Subcutaneous abdominal adipose tissue (tissue), 5 donors: ENCODE data around the gene GPR62.

Experiments used
- H3K27ac ChIP-seq: one replicate; pipeline ENCODE4 v1.7.0; 2013; ENCODE audit warnings: low read depth, mild to moderate bottlenecking, inconsistent platforms, low read length, moderate library complexity
- H3K27me3 ChIP-seq, 5 donors: one replicate each; pipeline ENCODE4 v1.7.0; 2013; ENCODE audit warnings: low read length in 5 of 5, inconsistent platforms in 1 of 5; ENCODE audit not compliant: control insufficient read depth in 5 of 5, insufficient read depth in 4 of 5
- H3K36me3 ChIP-seq, 5 donors: one replicate each; pipeline ENCODE4 v1.7.0; 2013; ENCODE audit warnings: low read length in 5 of 5; ENCODE audit not compliant: control insufficient read depth in 5 of 5, insufficient read depth in 5 of 5
- H3K4me1 ChIP-seq, 5 donors: one replicate each; pipeline ENCODE4 v1.7.0; 2013; ENCODE audit warnings: low read length in 5 of 5, mild to moderate bottlenecking in 3 of 5, moderate library complexity in 1 of 5; ENCODE audit not compliant: control insufficient read depth in 5 of 5, insufficient read depth in 5 of 5
- H3K4me3 ChIP-seq, 5 donors: one replicate each; pipeline ENCODE4 v1.7.0; 2013; ENCODE audit warnings: low read length in 5 of 5, low read depth in 1 of 5
- H3K9ac ChIP-seq, 5 donors: one replicate each; pipeline ENCODE4 v1.7.0; 2013; ENCODE audit warnings: low read length in 5 of 5, mild to moderate bottlenecking in 4 of 5, moderate library complexity in 3 of 5
- H3K9me3 ChIP-seq, 5 donors: one replicate each; pipeline ENCODE4 v1.7.0; 2013; ENCODE audit warnings: low read length in 5 of 5; ENCODE audit not compliant: control insufficient read depth in 5 of 5
- donor health status: healthy.
- donor health status: healthy.
- donor health status: healthy.
- donor health status: healthy.
- donor health status: healthy.

Gene GPR62

DNA sequence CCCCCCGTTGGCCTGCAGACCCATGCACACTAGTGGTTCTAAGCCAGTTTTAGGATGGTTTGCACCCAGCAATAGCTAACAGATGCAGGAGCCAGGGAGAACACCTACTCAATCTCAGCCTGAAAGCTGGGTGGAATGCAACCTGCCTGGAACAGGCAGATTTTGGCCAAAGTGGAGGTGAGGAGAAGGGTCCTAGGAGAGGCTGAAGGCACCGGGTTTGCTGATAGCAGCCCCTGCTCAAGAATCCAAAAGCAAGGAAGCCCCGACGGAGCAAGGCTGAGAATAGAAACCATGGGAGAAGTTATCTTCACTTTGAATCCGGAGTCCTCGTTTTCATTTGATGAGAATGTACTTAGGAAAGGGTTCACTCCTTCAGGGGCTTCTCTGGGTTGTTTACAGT, 23.4 kb upstream of the GPR62 start:
- Histone ChIP-seq H3K36me3 (peaks cover 0 to 50% (median 47%) of the 10 kb centered on the region in 5 donors), H3K9ac (no peak overlapping the region), H3K4me1 (no peaks in the 10 kb centered on the region)

DNA sequence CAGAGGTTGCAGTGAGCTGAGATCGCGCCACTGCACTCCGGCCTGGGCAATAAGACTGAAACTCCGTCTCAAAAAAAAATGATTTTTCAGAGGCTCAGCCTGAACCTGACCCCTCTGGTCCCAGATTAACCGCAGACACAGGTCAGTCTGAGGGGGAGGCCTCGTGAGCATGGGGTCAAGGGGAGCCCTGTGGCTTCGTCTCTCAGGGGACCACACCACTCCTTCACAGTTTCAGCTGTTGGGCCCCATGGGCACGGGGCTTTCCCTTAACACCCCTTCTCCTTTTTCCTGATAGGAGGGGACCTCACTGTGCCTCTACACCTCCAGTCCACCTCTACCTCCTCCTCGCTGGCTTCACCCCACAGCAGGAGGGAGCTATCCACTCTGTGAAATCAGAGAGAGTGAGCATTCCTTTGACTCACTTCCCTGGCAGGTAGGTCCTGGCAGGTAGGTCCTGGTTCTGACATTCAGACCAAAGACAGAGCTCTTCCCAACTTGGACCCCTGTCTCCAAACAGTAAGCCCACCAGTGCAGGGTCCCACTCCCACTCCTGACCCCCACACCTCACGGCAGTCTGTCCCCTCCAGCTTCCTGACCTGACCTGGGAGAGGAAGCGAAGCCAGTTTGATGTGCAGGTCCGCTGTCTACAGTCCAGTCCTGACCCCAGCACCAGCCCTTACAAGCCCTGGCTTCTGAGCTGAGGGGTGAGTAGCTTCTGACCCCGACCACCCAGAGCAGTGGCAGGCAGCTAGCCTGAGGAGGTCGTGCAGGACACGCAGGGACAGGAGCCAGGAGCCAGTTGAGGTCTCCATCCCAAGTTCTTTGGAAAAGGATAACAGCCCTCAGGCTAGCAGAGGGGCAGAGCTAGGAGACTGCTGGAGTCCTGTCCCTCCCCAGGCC, 22.5 kb upstream of the GPR62 start:
- Histone ChIP-seq H3K9me3 (no peaks in the 10 kb centered on the region), H3K9ac (no peak overlapping the region), H3K4me1 (no peaks in the 10 kb centered on the region), H3K27ac (no peak overlapping the region), H3K36me3 (peaks cover 0 to 59% (median 57%) of the 10 kb centered on the region in 5 donors), H3K27me3 (no peaks in the 10 kb centered on the region), H3K4me3 (no peak overlapping the region)

More for the DNA sequence above, 23.4 kb upstream of the GPR62 start:
- H3K4me3 ChIP-seq: no peak overlapping the region
- no peak overlapping the region for H3K27ac ChIP-seq
- H3K27me3 ChIP-seq: no peaks in the 10 kb centered on the region
- H3K9me3 ChIP-seq: no peaks in the 10 kb centered on the region

DNA sequence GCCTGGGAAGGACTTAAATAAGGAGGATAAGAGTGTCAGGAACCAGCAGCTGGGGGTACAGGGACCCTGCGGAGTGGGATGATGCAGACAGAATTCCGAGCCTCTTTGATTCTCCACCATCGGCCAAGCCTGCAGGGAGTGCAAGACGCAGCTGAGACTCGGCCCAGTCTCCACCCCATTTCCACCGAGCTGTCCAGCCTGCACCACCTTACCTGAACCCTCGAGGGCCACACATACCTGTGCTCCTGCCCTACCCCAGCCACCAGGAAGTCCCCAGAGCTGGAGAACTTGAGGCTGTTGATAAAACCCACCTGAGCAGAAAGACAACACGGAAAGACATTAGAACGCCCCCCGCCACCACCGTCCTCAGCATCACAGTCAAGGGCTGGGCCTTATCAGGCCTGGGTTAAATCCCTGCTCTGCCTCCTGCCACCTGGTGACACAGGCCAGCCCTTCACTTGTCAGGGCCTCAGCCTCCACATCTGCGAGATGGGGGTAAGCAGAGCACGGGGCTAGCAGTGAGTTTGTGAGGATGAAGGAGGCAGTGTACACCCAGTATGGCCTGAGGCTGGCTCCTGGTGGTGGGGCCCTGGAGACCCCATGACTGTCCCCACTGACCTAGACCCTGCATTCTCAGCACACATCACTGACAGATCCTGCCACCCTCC, 21.6 kb upstream of the GPR62 start:
- no peaks in the 10 kb centered on the region for H3K27me3 ChIP-seq
- no peak overlapping the region for H3K4me3 ChIP-seq
- peaks cover 0 to under 1% (median 0%) of the 10 kb centered on the region in 5 donors for H3K4me1 ChIP-seq
- H3K9ac ChIP-seq: no peak overlapping the region
- no peaks in the 10 kb centered on the region for H3K9me3 ChIP-seq
- peaks cover 0 to 67% (median 65%) of the 10 kb centered on the region in 5 donors for H3K36me3 ChIP-seq
- no peak overlapping the region for H3K27ac ChIP-seq

DNA sequence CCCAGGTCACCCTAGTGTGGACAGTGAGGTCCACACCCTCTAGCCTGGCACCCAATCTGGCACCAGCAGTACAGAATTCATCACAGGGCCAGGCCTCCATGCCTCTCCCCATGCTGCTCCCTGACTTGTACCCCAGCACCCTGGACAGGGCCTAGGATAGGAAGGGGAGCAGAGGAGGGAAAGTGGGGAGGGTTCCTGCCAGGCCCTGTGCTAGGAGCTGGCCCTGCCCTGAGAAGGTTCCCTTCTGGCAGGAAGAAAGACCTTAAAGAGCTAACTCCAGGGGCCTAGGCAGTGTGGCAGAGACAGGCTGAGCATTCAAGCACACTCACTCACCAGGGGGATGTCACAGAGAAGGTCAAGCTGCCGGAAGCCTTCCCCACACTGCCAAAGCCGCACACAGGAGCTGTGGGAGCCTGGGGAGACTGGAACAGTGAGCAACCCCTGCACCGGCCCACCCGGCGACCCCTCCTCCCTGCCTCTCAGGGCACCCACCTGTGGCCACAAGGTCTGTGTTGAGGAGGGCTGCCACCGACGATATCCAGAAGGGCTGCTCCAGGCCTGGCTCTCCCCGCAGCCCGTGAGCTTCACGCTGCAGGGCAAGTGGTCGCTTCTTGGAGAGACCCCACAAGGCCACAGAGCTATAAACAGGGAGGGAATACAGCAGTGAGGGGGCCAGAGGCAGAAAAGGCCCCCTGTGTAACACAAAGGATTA, 20.9 kb upstream of the GPR62 start:
- Histone ChIP-seq H3K27me3 (no peaks in the 10 kb centered on the region), H3K9me3 (no peaks in the 10 kb centered on the region), H3K4me1 (peaks cover 0 to 8% (median 0%) of the 10 kb centered on the region in 5 donors), H3K27ac (no peak overlapping the region), H3K4me3 (no peak overlapping the region), H3K36me3 (peaks cover 0 to 72% (median 67%) of the 10 kb centered on the region in 5 donors), H3K9ac (no peak overlapping the region)

DNA sequence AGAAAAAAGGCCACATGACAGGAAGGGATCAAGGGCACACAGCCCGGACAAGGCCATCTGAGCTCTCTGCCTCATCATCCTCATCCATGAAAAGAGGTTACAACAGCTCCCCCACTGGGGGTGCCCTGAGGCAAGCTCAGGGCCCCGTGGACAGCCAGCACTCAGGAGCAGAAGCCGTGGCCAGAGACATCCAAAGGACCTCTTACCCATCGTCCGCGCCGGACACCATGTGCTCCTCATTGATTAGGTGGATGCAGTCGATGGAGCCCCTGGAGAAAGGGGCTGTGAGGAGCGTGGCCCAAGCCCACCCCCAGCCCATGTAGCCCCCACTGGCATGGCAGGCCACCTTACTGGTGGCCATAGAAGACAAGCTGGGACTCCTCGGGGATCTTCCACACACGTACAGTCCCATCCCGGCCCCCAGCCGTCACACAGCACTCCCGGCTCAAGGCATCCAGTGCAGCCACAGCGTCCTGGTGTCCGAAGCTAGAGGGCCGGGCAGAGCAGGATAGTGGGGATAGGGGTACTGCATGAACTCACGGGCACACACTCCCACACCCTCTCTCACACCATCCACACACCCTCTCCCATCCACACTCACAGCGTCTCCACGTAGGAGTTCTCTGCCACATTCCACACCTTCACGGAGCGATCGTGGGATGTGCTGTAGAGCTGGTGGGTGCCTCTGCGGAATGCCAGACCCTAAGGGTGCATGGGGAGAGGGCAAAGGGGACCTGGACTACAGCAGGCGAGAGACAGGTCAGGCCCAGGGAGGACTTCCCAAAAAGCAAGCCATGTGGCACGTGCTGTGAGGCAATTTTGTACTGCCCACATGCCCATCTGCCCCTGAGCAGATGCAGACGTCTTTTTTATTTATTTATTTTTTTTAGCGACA, 19.9 kb upstream of the GPR62 start:
- Histone ChIP-seq H3K27ac (no peak overlapping the region), H3K4me1 (peaks cover 0 to 14% (median under 1%) of the 10 kb centered on the region in 5 donors), H3K9ac (no peak overlapping the region), H3K36me3 (peaks cover 0 to 72% (median 67%) of the 10 kb centered on the region in 5 donors), H3K9me3 (no peaks in the 10 kb centered on the region), H3K4me3 (no peak overlapping the region), H3K27me3 (no peaks in the 10 kb centered on the region)

DNA sequence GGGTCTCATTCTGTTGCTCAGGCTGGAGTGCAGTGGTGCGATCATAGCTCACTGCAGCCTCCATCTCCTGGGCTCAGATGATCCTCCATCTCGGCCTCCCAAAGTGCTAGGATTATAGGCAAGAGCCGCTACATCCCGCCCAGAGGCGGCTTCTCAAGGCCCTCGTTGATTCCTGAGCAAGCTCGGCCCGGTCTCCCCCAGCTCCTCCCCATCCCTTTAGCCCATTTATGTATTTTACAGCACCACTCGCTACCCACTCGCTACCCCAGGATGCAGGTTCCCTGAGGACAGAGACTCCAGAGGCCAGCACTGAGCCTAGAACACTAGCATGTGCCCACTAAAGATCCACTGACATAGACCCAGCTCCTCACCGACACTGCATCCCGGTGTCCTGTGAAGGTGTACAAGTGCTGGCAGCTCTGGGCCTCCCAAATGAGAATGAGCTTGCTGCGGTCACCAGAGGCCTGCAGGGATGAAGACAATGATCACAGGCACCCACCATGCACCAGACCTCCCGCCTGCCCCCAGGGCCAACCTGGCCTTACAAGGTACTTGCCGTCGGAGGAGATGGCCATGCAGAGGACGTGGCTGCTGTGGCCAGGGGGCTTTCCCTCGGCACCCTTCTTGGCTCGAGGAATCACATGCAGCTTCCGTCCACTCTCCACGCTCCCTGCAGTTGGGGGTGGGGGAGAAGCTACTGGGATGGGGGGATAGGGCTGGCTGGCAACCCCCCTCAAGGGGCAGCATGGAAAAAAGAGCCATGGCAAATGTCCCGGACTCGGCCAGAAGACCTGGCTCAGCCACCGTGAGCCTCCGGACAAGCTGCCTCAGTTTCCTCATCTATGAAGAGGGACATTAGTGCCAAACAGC, 19.1 kb upstream of the GPR62 start:
- Histone ChIP-seq H3K4me1 (peaks cover under 1 to 23% (median 9%) of the 10 kb centered on the region in 5 donors), H3K27me3 (no peaks in the 10 kb centered on the region), H3K9ac (no peak overlapping the region), H3K36me3 (peaks cover 0 to 70% (median 65%) of the 10 kb centered on the region in 5 donors), H3K27ac (no peak overlapping the region), H3K4me3 (no peak overlapping the region), H3K9me3 (no peaks in the 10 kb centered on the region)

DNA sequence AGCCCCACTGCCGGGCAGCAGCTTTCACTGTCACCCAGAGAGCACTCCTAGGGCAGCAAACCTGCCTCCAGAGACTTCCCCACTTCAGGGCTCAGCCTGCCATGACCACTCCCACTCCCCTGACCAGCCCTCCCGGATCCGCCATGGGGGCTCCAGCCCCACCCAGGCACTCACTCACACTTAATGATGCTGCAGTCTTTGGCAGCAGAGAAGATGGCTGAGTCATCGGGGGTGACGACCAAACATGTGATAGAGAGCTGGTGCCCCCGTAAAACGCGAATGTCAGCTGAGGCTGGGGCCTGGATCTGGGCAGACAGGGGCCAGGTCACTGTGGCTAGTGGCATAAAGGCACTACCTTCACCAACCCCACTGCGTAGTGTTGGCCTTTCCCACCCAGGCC, 18.2 kb upstream of the GPR62 start:
- H3K9ac ChIP-seq: no peak overlapping the region
- H3K4me1 ChIP-seq: peaks cover 2 to 28% (median 15%) of the 10 kb centered on the region in 5 donors
- H3K9me3 ChIP-seq: no peaks in the 10 kb centered on the region
- H3K27ac ChIP-seq: no peak overlapping the region
- H3K4me3 ChIP-seq: no peak overlapping the region
- H3K36me3 ChIP-seq: peaks cover 0 to 67% (median 64%) of the 10 kb centered on the region in 5 donors
- H3K27me3 ChIP-seq: no peaks in the 10 kb centered on the region

DNA sequence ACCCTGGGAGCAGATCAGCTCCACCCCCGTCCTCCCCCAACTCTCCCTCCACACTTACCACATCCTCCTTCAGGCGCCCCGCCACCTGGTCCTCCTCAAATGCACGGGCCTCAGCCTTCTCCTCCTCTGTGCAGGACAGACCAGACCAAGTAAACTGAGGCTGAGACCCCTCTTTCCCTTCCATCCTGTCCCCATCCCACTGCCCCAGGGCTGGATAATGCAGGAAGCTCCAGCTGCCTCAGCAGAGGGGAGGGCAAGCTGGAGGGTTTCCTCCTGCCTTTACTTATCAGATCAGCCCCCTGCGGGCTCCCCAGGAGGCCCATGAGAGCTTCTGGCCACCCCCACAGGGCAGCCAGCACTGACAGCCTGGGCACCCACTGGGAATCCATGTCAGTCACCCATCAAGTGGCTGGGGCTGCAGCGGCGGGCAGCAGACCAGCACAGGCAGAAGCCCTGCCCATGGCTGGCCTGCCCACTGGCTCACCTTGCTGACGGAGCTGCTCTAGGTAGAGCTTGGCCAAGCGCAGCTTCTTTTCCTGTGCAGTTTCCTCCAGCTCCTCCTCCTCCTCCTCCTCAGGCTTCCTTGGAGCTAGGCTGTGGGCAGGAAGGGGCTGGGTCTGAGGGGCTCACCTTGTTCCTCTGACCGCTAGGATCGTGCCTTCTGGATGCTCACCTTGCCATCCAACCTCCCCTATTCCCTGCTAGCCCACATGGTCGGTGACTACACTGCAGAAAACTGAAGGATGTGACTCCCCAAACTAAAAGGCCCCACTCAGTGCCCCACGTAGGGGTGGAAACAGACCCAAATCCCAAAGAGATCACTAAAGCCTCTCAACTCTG, 17.4 kb upstream of the GPR62 start:
- peaks cover 0 to 62% (median 59%) of the 10 kb centered on the region in 5 donors for H3K36me3 ChIP-seq

More for the DNA sequence above, 17.4 kb upstream of the GPR62 start:
- Histone ChIP-seq H3K4me1 (peaks cover 2 to 35% (median 22%) of the 10 kb centered on the region in 5 donors), H3K9ac (no peak overlapping the region), H3K27me3 (no peaks in the 10 kb centered on the region), H3K4me3 (no peak overlapping the region), H3K27ac (no peak overlapping the region), H3K9me3 (no peaks in the 10 kb centered on the region)
